Stimulated activated CD8-positive, alpha-beta memory T cell treated with anti-CD3 and anti-CD28 coated beads, Interleukin-4, amount 100 ng/mL, for 24 hours (primary cell): Measurements from ENCODE around the gene RNF214.
"Not testable (repeated sequence)": the region's sequence is repeated elsewhere in the genome, so short reads cannot be mapped to it uniquely, and the experiment has no call there.

Source experiments
- DNase-seq: peaks from one replicate; pipeline ENCODE4 v3.0.0-alpha.2; 2020; ENCODE audit warnings: low read depth

Gene RNF214

GRCh38 chr11:117230999-117231841, 1.3 kb upstream of the RNF214 start:
- DNase-seq = no peak

GRCh38 chr11:117231842-117232091, 704 bp upstream of the RNF214 start, which contains the start of gene PCSK7:
TSS of gene PCSK7 (minus strand) at chr11:117232073. CDS start at chr11:117229844, 2,229 bp downstream.
- DNase-seq = no peak

- DNase-seq = no peak
These were observed 489 bp downstream of the RNF214 start for GRCh38 chr11:117232911-117233409.

GRCh38 chr11:117238221-117238620, 5.8 kb downstream of the RNF214 start:
- no peak for DNase-seq

GRCh38 chr11:117239295-117239694, 6.8 kb downstream of the RNF214 start:
- DNase-seq = no peak

- DNase-seq = no peak
These were observed 15.9 kb downstream of the RNF214 start for GRCh38 chr11:117248341-117248740.

- no peak for DNase-seq
These were observed 17.1 kb downstream of the RNF214 start for GRCh38 chr11:117249571-117249970.

- DNase-seq = no peak
These were observed 19.0 kb downstream of the RNF214 start for GRCh38 chr11:117251506-117251905.

GRCh38 chr11:117255966-117256365, 23.5 kb downstream of the RNF214 start:
- no peak for DNase-seq

GRCh38 chr11:117256573-117256972, 24.1 kb downstream of the RNF214 start:
- no peak for DNase-seq

GRCh38 chr11:117258576-117258975, 26.1 kb downstream of the RNF214 start:
- no peak for DNase-seq

GRCh38 chr11:117259417-117259816, 26.9 kb downstream of the RNF214 start:
- DNase-seq = no peak

GRCh38 chr11:117264624-117265323, 32.3 kb downstream of the RNF214 start:
- not testable (repeated sequence) for DNase-seq

- no peak for DNase-seq
These were observed 33.3 kb downstream of the RNF214 start for GRCh38 chr11:117265745-117266144.

GRCh38 chr11:117269856-117270255, 37.4 kb downstream of the RNF214 start:
- DNase-seq = no peak

- no peak for DNase-seq
These were observed 38.7 kb downstream of the RNF214 start for GRCh38 chr11:117271208-117271607.

GRCh38 chr11:117272175-117272574, 39.7 kb downstream of the RNF214 start:
- DNase-seq = not testable (repeated sequence)

- DNase-seq = no peak
These were observed 41.2 kb downstream of the RNF214 start for GRCh38 chr11:117273550-117274289.

GRCh38 chr11:117278347-117278746, 45.9 kb downstream of the RNF214 start:
- no peak for DNase-seq

- DNase-seq = no peak
These were observed 47.4 kb downstream of the RNF214 start for GRCh38 chr11:117279711-117280376.

- DNase-seq = no peak
These were observed 48.7 kb downstream of the RNF214 start for GRCh38 chr11:117281159-117281558.

- no peak for DNase-seq
These were observed 49.4 kb downstream of the RNF214 start for GRCh38 chr11:117281869-117282268.
